Body of pancreas (tissue), 4 donors: ENCODE results near the gene DRGX.

Experiments
- CTCF ChIP-seq, 7 experiments: fragments of 450-650 bp in 4 of 7; fragments of 200-600 bp in 3 of 7; sonication (generic) in 3 of 7; IDR thresholded peaks; one replicate each; pipeline ENCODE4 v1.5.1; 2016 to 2019; ENCODE audit warnings: antibody characterized with exemption in 7 of 7
- POLR2A ChIP-seq, 3 donors: fragments of 450-650 bp; IDR thresholded peaks; one replicate each; pipeline ENCODE4 v1.6.1; 2016; ENCODE audit warnings: antibody characterized with exemption in 3 of 3, mild to moderate bottlenecking in 2 of 3

GRCh38 chr10:49318028-49318427 lies 77.9 kb downstream of the DRGX start:
- TF ChIP-seq POLR2A (IDR thresholded peaks at IDR 0.05) (no peak), CTCF (IDR thresholded peaks at IDR 0.05) (no peak)
